ENCODE measurements around the gene GAGE13. TPM values are rescaled to one million over a fixed set of nuclear protein-coding genes. Genes with fewer than 3 reads are reported as not detected.

The GAGE13 gene
- total and polyA plus RNA-seq, 2 of the 8 experiments (the other 6 are each of a cell fraction or from before 2014, with no cell fraction given): not detected

GRCh38 chrX:49303346-49303745, 28.0 kb upstream of the GAGE13 start, which contains the start of gene GAGE10:
Gene GAGE10 (plus strand): TSS chrX:49303646. CDS start chrX:49304860, 1,214 bp downstream.
- Histone ChIP-seq H3K27me3 (replicated peaks in 1 of 4; ENCODE audit: control insufficient read depth in 3 of 4, extremely low read depth in 1 of 4, insufficient read depth in 3 of 4, low read length in 3 of 4) (no peaks in the 10 kb centered on the region), H3K23me2 (ENCODE audit: low read depth, low read length) (no peaks in the 10 kb centered on the region), H3K14ac (ENCODE audit: insufficient read length) (no peak within 1 kb of the TSS), H3K36me3 (ENCODE audit: control insufficient read depth in 2 of 4, insufficient read depth in 4 of 4, low read length in 3 of 4) (no peaks in the 10 kb centered on the region), H3K56ac (replicated peaks; ENCODE audit: insufficient read length, low read depth, low read length) (no peak within 1 kb of the TSS), H2AK5ac (ENCODE audit: low read depth, low read length) (no peak within 1 kb of the TSS), H2AFZ (ENCODE audit: low read length) (no peak within 1 kb of the TSS), H2BK20ac (ENCODE audit: low read length) (no peak within 1 kb of the TSS), H3K4me3 (ENCODE audit: extremely low read depth in 1 of 4, insufficient read depth in 2 of 4, low read depth in 3 of 4, low read length in 4 of 4) (no peak within 1 kb of the TSS), H3K9ac (replicated peaks in 1 of 4; ENCODE audit: extremely low read depth in 1 of 4, low read depth in 3 of 4, low read length in 3 of 4) (no peak within 1 kb of the TSS), H2BK15ac (ENCODE audit: low read length) (no peak within 1 kb of the TSS), H3K18ac (ENCODE audit: extremely low read depth, low read length) (no peak within 1 kb of the TSS), H2BK5ac (ENCODE audit: low read depth, low read length) (no peak within 1 kb of the TSS), H3K4me1 (replicated peaks in 1 of 4; ENCODE audit: control insufficient read depth in 3 of 4, insufficient read depth in 4 of 4, low read length in 3 of 4) (peaks cover 0 to 5% (median 0%) of the 10 kb centered on the region in 4 experiments; a peak in 1 of 7 replicates), H3K79me1 (ENCODE audit: low read depth, low read length) (no peaks in the 10 kb centered on the region), H3K9me3 (ENCODE audit: insufficient read depth in 2 of 2, low read depth in 1 of 2, low read length in 1 of 2) (no peaks in the 10 kb centered on the region), H2BK12ac (ENCODE audit: low read depth, low read length) (no peak within 1 kb of the TSS), H3K27ac (ENCODE audit: low read depth, low read length) (no peak within 1 kb of the TSS), H3K23ac (ENCODE audit: insufficient read length) (no peak within 1 kb of the TSS), H4K8ac (ENCODE audit: extremely low read depth, insufficient read depth, low read length) (no peak within 1 kb of the TSS), H4K5ac (ENCODE audit: insufficient read length, low read depth, low read length) (no peak within 1 kb of the TSS), H3K79me2 (ENCODE audit: control insufficient read depth in 1 of 2, insufficient read depth in 2 of 2, low read length in 2 of 2) (no peaks in the 10 kb centered on the region), H4K91ac (replicated peaks; ENCODE audit: insufficient read length, low read length) (no peak within 1 kb of the TSS), H4K20me1 (replicated peaks in 1 of 2; ENCODE audit: control insufficient read depth in 1 of 2, insufficient read depth in 2 of 2, low read length in 2 of 2) (no peaks in the 10 kb centered on the region), H3K4ac (replicated peaks; ENCODE audit: insufficient read length, low read depth, low read length) (no peak within 1 kb of the TSS), H3K4me2 (ENCODE audit: insufficient read depth in 1 of 2, low read depth in 2 of 2, low read length in 2 of 2) (no peak within 1 kb of the TSS), H2BK120ac (replicated peaks; ENCODE audit: low read depth, low read length) (no peak within 1 kb of the TSS)
- CTCF ChIA-PET (ENCODE audit: partially characterized antibody): no interaction called here
- no peak for FAIRE-seq
- WGBS, 2 experiments (ENCODE audit: extremely low coverage in 1 of 2, insufficient coverage in 1 of 2, insufficient read length in 1 of 2, insufficient replicate concordance in 2 of 2, low coverage in 1 of 2, low lambda C conversion rate in 2 of 2, missing lambda C conversion rate in 1 of 2): 80% methylated on average over 1 of the region's 15 CpGs; no CpG with 5 or more reads in 1 of the 2 experiments
- POLR2A ChIA-PET (ENCODE audit: partially characterized antibody): no interaction called here
- no peak for DNase-seq (ENCODE audit: low read depth in 1 of 2, low spot score in 2 of 2)
- no peak for TF ChIP-seq TCF12 (IDR thresholded peaks at IDR 0.05; ENCODE audit: low read depth, low read length)
